Mesothelial cell of epicardium (in vitro differentiated cells): ENCODE data around the gene SEL1L2. TPM values are rescaled to one million over a fixed set of nuclear protein-coding genes. Genes with fewer than 3 reads are reported as not detected.

Experiments used
- DNase-seq, 2 experiments: peaks; one replicate each; pipeline ENCODE4 v3.0.0; 2021; ENCODE audit warnings: low spot score in 2 of 2; ENCODE audit not compliant: unreplicated experiment in 2 of 2
- H3K27ac Mint-ChIP-seq: 2 replicates; pipeline ENCODE4 v1.8.0; 2021; ENCODE audit warnings: mixed read lengths
- H3K27me3 Mint-ChIP-seq: 2 replicates; pipeline ENCODE4 v1.8.0; 2021; ENCODE audit warnings: low read depth, mixed read lengths
- H3K36me3 Mint-ChIP-seq: 2 replicates; pipeline ENCODE4 v1.8.0; 2021; ENCODE audit warnings: mixed read lengths
- H3K4me1 Mint-ChIP-seq: 2 replicates; pipeline ENCODE4 v1.8.0; 2021; ENCODE audit warnings: mixed read lengths
- H3K4me3 Mint-ChIP-seq: 2 replicates; pipeline ENCODE4 v1.8.0; 2021; ENCODE audit warnings: mild to moderate bottlenecking, moderate library complexity, mixed read lengths
- H3K9me3 Mint-ChIP-seq: 2 replicates; pipeline ENCODE4 v1.8.0; 2021; ENCODE audit warnings: mixed read lengths
- total RNA-seq: library from RNA; stranded (reverse); gene quantifications from 3 replicates; pipeline ENCODE4 v1.2.1, GENCODE V29; 2021
- TF ChIP-seq, protein P1 (sequence below): fragments of 200-600 bp; sonication (generic); IDR thresholded peaks from one replicate; pipeline ENCODE4 v1.5.0; 2021; ENCODE audit warnings: antibody characterized with exemption; ENCODE audit not compliant: unreplicated experiment

The SEL1L2 gene
- total RNA-seq, 1 donor from 2014 or later: not detected

DNA sequence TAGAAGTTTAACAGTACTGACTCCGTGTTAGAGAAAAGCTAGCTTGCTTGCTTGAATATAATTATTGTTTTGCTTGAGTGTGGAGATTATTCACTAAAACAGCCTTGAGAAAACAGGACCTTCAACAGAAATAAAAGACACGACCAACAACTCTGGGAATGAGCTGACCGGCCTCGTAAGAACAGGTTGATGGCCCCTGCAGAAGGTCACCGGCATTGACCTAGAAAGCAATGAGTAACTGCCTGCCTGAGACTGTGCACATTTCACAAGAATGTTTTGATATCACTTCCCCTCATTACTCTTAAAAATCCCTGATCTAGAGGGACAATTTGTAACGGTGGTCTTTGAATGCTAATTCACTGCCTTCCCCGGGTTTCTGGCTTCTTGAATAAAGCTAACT, 49.4 kb downstream of the SEL1L2 start:
- Mint-ChIP-seq H3K4me3 (no peak overlapping the region), H3K36me3 (no peaks in the 10 kb centered on the region), H3K9me3 (peaks cover 14% of the 10 kb centered on the region), H3K27ac (no peak overlapping the region), H3K4me1 (no peaks in the 10 kb centered on the region), H3K27me3 (peaks cover 53% of the 10 kb centered on the region)
- no peak for DNase-seq
- TF ChIP-seq, protein P1, sequence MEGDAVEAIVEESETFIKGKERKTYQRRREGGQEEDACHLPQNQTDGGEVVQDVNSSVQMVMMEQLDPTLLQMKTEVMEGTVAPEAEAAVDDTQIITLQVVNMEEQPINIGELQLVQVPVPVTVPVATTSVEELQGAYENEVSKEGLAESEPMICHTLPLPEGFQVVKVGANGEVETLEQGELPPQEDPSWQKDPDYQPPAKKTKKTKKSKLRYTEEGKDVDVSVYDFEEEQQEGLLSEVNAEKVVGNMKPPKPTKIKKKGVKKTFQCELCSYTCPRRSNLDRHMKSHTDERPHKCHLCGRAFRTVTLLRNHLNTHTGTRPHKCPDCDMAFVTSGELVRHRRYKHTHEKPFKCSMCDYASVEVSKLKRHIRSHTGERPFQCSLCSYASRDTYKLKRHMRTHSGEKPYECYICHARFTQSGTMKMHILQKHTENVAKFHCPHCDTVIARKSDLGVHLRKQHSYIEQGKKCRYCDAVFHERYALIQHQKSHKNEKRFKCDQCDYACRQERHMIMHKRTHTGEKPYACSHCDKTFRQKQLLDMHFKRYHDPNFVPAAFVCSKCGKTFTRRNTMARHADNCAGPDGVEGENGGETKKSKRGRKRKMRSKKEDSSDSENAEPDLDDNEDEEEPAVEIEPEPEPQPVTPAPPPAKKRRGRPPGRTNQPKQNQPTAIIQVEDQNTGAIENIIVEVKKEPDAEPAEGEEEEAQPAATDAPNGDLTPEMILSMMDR: no peak

DNA sequence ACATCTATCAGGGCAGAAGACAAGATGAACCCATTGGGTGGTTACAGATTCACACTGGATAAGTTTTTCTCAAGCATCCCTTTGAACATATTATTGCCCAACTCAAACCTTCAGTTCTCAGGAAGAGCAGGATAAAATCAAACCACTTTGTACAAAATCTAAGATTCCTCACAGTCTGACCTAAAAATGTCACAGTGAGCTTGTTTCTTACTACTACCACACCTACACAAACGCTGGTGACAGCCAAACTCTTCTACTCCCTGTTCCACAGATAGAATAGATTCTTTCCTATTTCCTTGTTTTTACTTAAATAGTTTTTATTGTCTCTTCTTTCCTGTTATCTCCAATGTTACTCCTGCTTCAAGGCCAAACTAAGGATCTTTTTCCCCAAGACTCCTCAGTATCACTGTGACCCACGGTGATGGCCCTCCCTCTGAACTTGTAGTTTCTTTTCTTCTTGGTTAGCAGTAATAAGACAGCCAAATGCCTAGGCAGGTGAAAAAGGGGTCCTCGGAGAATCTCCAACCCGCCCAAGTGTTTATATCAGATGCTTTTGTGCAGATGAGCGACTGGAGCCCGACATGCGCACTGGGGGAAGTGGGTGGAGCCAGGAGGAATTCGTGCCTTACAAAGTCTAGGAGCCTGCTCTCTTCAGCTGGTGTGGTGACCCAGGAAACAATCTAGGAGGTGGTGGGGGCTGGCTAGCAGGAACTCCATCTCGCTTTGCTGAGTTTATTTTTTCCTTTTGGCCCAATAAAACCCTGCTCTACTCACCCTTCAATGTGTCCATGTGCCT, 53.4 kb downstream of the SEL1L2 start:
- TF ChIP-seq, protein P1: no peak

DNA sequence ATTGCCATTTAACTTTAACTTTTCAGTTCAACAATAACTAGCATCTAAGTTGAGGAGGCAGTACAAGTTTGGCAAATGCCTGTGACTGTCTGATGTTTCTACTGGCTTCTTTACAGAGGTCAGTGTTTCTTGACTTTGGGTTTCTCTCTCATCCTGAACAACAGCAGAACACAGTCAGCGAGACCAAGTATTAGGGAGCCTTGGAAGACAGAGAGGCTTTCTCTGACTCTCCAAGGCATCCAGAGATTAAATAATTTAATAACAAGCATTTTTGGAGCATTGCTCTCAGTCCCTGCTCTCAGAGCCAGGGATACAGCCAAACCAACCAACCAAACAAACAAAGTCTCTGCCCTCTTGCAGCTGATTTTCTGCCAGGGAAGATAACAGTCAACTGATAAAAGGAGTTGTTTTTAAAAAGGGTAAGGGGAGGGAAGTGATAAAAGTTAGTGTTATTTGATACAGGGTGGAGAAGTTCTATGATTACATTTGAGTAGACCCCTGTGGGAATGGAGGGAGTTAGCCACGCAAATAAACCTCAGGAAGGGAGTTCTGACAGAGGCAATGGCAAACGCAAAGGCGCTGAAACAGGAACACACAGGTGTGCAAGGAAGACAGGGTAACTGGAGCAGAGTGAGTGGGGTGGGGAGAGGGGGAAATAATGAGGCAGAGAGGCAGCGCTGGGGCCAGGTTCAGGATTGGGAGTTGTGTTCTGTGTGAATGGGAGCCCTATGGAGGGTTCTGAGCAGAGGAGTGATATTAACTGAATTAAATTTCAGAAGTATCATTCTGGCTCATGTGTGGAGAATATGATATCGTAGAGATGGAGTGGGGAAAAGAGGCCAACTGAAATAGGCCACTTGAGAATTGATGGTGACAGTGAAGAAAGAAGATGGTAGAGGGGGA, 55.2 kb downstream of the SEL1L2 start:
- Mint-ChIP-seq H3K4me3 (no peak overlapping the region), H3K27me3 (peaks cover 10% of the 10 kb centered on the region), H3K9me3 (peaks cover 10% of the 10 kb centered on the region), H3K4me1 (no peaks in the 10 kb centered on the region), H3K36me3 (no peaks in the 10 kb centered on the region), H3K27ac (no peak overlapping the region)
- no peak for DNase-seq
- TF ChIP-seq, protein P1: no peak

More for the DNA sequence above, 53.4 kb downstream of the SEL1L2 start:
- DNase-seq: no peak
- H3K27me3 Mint-ChIP-seq: peaks cover 25% of the 10 kb centered on the region
- H3K36me3 Mint-ChIP-seq: no peaks in the 10 kb centered on the region
- H3K27ac Mint-ChIP-seq: no peak overlapping the region
- peaks cover 10% of the 10 kb centered on the region for H3K9me3 Mint-ChIP-seq
- H3K4me1 Mint-ChIP-seq: no peaks in the 10 kb centered on the region
- no peak overlapping the region for H3K4me3 Mint-ChIP-seq

DNA sequence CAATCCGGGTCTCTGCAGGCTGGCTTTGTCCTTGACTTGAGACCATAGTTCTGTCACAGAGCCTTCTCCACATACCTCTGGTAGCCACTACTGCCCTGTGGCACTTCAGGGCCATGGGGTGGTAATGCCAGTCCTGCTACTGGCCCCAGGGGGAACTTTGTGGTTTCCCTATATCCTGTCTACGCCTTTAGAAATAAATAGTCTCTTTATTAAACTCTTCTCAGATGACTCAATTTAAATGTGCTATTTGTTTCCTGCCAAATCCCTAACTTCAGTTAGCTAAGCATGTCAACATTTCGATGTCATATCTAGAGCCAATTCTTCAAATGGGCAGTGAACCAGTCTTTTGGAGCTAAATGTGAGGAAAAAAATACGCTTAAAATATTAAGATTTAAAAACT, 60.1 kb downstream of the SEL1L2 start:
- no peaks in the 10 kb centered on the region for H3K9me3 Mint-ChIP-seq
- H3K27ac Mint-ChIP-seq: no peak overlapping the region
- no peaks in the 10 kb centered on the region for H3K4me1 Mint-ChIP-seq
- no peak overlapping the region for H3K4me3 Mint-ChIP-seq
- H3K36me3 Mint-ChIP-seq: no peaks in the 10 kb centered on the region
- no peak for DNase-seq
- no peaks in the 10 kb centered on the region for H3K27me3 Mint-ChIP-seq
- TF ChIP-seq, protein P1: no peak

DNA sequence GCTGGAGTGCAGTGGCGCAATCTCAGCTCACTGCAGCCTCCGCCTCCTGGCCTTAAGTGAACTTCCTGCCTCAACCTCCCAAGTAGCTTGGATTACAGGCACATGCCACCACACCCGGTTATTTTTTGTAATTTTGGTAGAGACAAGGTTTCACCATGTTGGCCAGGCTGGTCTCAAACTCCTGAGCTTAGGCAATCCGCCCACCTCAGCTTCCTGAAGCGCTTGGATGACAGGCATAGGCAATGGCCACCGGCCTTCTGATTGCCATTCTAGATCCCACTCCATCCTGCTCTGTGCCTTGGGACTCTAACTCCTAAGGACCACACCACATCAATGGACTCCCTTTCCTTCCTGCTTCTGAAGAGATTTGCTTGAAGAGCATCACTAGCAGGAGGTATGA, 60.6 kb downstream of the SEL1L2 start:
- Mint-ChIP-seq H3K4me3 (no peak overlapping the region), H3K27me3 (no peaks in the 10 kb centered on the region), H3K36me3 (no peaks in the 10 kb centered on the region), H3K27ac (no peak overlapping the region), H3K9me3 (no peaks in the 10 kb centered on the region), H3K4me1 (no peaks in the 10 kb centered on the region)
- TF ChIP-seq, protein P1: no peak
- DNase-seq: no peak
